Nephron progenitor cell (in vitro differentiated cells): ENCODE data around the gene FNDC3A.

Experiments used
- DNase-seq: peaks from one replicate; pipeline ENCODE4 v3.0.0; 2021
- H3K27ac Mint-ChIP-seq: 2 replicates; pipeline ENCODE4 v1.8.0; 2021; ENCODE audit warnings: mild to moderate bottlenecking, moderate library complexity, mixed read lengths
- H3K27me3 Mint-ChIP-seq: 2 replicates; pipeline ENCODE4 v1.8.0; 2021; ENCODE audit warnings: mild to moderate bottlenecking, low read depth, mixed read lengths; ENCODE audit not compliant: poor library complexity
- H3K36me3 Mint-ChIP-seq: 2 replicates; pipeline ENCODE4 v1.8.0; 2021; ENCODE audit warnings: low read depth, mixed read lengths
- H3K4me1 Mint-ChIP-seq: 2 replicates; pipeline ENCODE4 v1.8.0; 2021; ENCODE audit warnings: mixed read lengths
- H3K4me3 Mint-ChIP-seq: 2 replicates; pipeline ENCODE4 v1.8.0; 2021; ENCODE audit warnings: mild to moderate bottlenecking, moderate library complexity, mixed read lengths
- H3K9me3 Mint-ChIP-seq: 2 replicates; pipeline ENCODE4 v1.8.0; 2021; ENCODE audit warnings: mild to moderate bottlenecking, moderate library complexity, mixed read lengths
- TF ChIP-seq, protein P1 (sequence below): fragments of 200-600 bp; sonication (generic); IDR thresholded peaks from 2 replicates; pipeline ENCODE4 v1.5.0; 2021; ENCODE audit warnings: antibody characterized with exemption

Gene FNDC3A

GRCh38 chr13:48978942-48979601 is 3.4 kb downstream of the FNDC3A start:
- H3K9me3 Mint-ChIP-seq: peaks cover 15% of the 10 kb centered on the region
- peaks cover 15% of the 10 kb centered on the region for H3K36me3 Mint-ChIP-seq
- DNase-seq: no peak
- H3K27me3 Mint-ChIP-seq: peaks cover 4% of the 10 kb centered on the region
- peaks cover 56% of the 10 kb centered on the region for H3K4me1 Mint-ChIP-seq
- TF ChIP-seq, protein P1, sequence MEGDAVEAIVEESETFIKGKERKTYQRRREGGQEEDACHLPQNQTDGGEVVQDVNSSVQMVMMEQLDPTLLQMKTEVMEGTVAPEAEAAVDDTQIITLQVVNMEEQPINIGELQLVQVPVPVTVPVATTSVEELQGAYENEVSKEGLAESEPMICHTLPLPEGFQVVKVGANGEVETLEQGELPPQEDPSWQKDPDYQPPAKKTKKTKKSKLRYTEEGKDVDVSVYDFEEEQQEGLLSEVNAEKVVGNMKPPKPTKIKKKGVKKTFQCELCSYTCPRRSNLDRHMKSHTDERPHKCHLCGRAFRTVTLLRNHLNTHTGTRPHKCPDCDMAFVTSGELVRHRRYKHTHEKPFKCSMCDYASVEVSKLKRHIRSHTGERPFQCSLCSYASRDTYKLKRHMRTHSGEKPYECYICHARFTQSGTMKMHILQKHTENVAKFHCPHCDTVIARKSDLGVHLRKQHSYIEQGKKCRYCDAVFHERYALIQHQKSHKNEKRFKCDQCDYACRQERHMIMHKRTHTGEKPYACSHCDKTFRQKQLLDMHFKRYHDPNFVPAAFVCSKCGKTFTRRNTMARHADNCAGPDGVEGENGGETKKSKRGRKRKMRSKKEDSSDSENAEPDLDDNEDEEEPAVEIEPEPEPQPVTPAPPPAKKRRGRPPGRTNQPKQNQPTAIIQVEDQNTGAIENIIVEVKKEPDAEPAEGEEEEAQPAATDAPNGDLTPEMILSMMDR: no peak
- H3K4me3 Mint-ChIP-seq: peak overlapping the region; percentile 55
- H3K27ac Mint-ChIP-seq: no peak overlapping the region

- DNase-seq: no peak
- peaks cover 4% of the 10 kb centered on the region for H3K27me3 Mint-ChIP-seq
- TF ChIP-seq, protein P1: no peak
These were observed 4.2 kb downstream of the FNDC3A start for GRCh38 chr13:48979892-48980291.

GRCh38 chr13:48983331-48983730 is 7.6 kb downstream of the FNDC3A start:
- Mint-ChIP-seq H3K27ac (no peak overlapping the region), H3K27me3 (no peaks in the 10 kb centered on the region), H3K4me3 (no peak overlapping the region), H3K9me3 (peaks cover 9% of the 10 kb centered on the region), H3K4me1 (peaks cover 27% of the 10 kb centered on the region), H3K36me3 (peaks cover 43% of the 10 kb centered on the region)
- TF ChIP-seq, protein P1: no peak
- DNase-seq: no peak

More at GRCh38 chr13:48979892-48980291, 4.2 kb downstream of the FNDC3A start:
- Mint-ChIP-seq H3K36me3 (peaks cover 15% of the 10 kb centered on the region), H3K27ac (peak overlapping the region; percentile 18), H3K9me3 (peaks cover 8% of the 10 kb centered on the region), H3K4me3 (no peak overlapping the region), H3K4me1 (peaks cover 48% of the 10 kb centered on the region)

- Mint-ChIP-seq H3K27me3 (no peaks in the 10 kb centered on the region), H3K27ac (no peak overlapping the region), H3K4me1 (peaks cover 6% of the 10 kb centered on the region), H3K9me3 (peaks cover 30% of the 10 kb centered on the region), H3K4me3 (no peak overlapping the region), H3K36me3 (peaks cover 64% of the 10 kb centered on the region)
- no peak for DNase-seq
- TF ChIP-seq, protein P1: no peak
These were observed 10.0 kb downstream of the FNDC3A start for GRCh38 chr13:48985756-48986155.

GRCh38 chr13:48990900-48991299 is 15.2 kb downstream of the FNDC3A start:
- peaks cover 49% of the 10 kb centered on the region for H3K9me3 Mint-ChIP-seq
- H3K4me3 Mint-ChIP-seq: no peak overlapping the region
- no peaks in the 10 kb centered on the region for H3K4me1 Mint-ChIP-seq
- DNase-seq: no peak
- no peaks in the 10 kb centered on the region for H3K27me3 Mint-ChIP-seq
- TF ChIP-seq, protein P1: no peak
- H3K27ac Mint-ChIP-seq: no peak overlapping the region
- peaks cover 90% of the 10 kb centered on the region for H3K36me3 Mint-ChIP-seq

DNA sequence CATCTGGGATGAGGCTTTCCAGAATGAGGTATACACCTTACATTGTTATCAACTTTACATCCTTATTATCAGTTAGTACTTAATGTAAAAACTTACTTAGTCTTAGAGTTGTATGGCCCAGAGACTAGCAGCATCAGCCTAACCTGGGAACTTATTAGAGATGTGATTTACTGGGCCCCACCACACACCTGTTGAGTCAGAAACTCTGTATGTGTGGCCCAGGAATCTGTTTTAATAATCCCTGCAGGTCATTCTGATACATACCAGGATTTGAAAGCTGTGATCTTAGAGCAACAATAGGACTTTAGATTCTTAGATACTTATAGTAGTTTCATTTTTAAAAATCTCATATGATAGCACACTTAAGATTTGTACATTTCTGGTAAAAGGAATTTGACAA is 17.4 kb downstream of the FNDC3A start:
- no peak for DNase-seq
- H3K27ac Mint-ChIP-seq: no peak overlapping the region
- H3K9me3 Mint-ChIP-seq: peaks cover 63% of the 10 kb centered on the region
- H3K4me1 Mint-ChIP-seq: no peaks in the 10 kb centered on the region
- TF ChIP-seq, protein P1: no peak
- H3K36me3 Mint-ChIP-seq: peaks cover 90% of the 10 kb centered on the region
- H3K4me3 Mint-ChIP-seq: no peak overlapping the region
- peaks cover 2% of the 10 kb centered on the region for H3K27me3 Mint-ChIP-seq
